Stomach (tissue), 4 donors: ENCODE data around the gene KIAA0930.

Experiments used
- EP300 ChIP-seq: sonication (generic); formaldehyde crosslinking; IDR thresholded peaks from one replicate; pipeline ENCODE4 v1.6.1; 2017; ENCODE audit warnings: antibody characterized with exemption
- POLR2A ChIP-seq, 4 donors: fragments of 450-650 bp; IDR thresholded peaks; one replicate each; pipeline ENCODE4 v1.6.1; 2016; ENCODE audit warnings: antibody characterized with exemption in 4 of 4, control low read depth in 2 of 4, mild to moderate bottlenecking in 1 of 4, moderate library complexity in 1 of 4
- TF ChIP-seq, protein P1 (sequence below), 7 experiments: fragments of 450-650 bp in 4 of 7; fragments of 200-600 bp in 3 of 7; sonication (generic) in 3 of 7; IDR thresholded peaks; one replicate each; pipeline ENCODE4 v1.5.1; 2016 to 2019; ENCODE audit warnings: antibody characterized with exemption in 7 of 7, control low read depth in 2 of 7, mild to moderate bottlenecking in 1 of 7

GRCh38 chr22:45278125-45278524 lies 37.4 kb upstream of the KIAA0930 start:
- TF ChIP-seq, protein P1, sequence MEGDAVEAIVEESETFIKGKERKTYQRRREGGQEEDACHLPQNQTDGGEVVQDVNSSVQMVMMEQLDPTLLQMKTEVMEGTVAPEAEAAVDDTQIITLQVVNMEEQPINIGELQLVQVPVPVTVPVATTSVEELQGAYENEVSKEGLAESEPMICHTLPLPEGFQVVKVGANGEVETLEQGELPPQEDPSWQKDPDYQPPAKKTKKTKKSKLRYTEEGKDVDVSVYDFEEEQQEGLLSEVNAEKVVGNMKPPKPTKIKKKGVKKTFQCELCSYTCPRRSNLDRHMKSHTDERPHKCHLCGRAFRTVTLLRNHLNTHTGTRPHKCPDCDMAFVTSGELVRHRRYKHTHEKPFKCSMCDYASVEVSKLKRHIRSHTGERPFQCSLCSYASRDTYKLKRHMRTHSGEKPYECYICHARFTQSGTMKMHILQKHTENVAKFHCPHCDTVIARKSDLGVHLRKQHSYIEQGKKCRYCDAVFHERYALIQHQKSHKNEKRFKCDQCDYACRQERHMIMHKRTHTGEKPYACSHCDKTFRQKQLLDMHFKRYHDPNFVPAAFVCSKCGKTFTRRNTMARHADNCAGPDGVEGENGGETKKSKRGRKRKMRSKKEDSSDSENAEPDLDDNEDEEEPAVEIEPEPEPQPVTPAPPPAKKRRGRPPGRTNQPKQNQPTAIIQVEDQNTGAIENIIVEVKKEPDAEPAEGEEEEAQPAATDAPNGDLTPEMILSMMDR (IDR thresholded peaks at IDR 0.05) = no peak
- TF ChIP-seq POLR2A (IDR thresholded peaks at IDR 0.05) (no peak), EP300 (no peak)
